B cell (primary cell): Measurements from ENCODE around the gene HOXC13. TPM values are rescaled to one million over a fixed set of nuclear protein-coding genes. Genes with fewer than 3 reads are reported as not detected.

Source experiments
- ATAC-seq: fragments of 200-7000 bp; cut with Tn5 transposase; one replicate; pipeline ENCODE4 v1.10.0; 2021; ENCODE audit warnings: low read depth, mild to moderate bottlenecking, moderate number of reproducible peaks, moderate library complexity
- CTCF ChIA-PET: fragments of 350-600 bp; sonication (Branson Sonifier 250); formaldehyde crosslinking; loops from one replicate; lab custom pipeline; 2021; ENCODE audit warnings: antibody characterized with exemption, inconsistent platforms; lab: Charles Lee
- POLR2A ChIA-PET: fragments of 350-600 bp; sonication (Branson Sonifier 250); formaldehyde crosslinking; loops from one replicate; lab custom pipeline; 2021; ENCODE audit warnings: antibody characterized with exemption; lab: Charles Lee
- DNase-seq: peaks from one replicate; pipeline ENCODE4 v3.0.0; 2013
- H2AFZ ChIP-seq: 2 replicates; pipeline ENCODE4 v1.6.1; 2012; ENCODE audit warnings: mild to moderate bottlenecking, low read depth, low read length; ENCODE audit not compliant: insufficient read depth, poor library complexity, severe bottlenecking
- H3K27ac ChIP-seq, 2 donors: 1 replicate in 1 of 2; 2 replicates in 1 of 2; pipeline ENCODE4 v1.5.1; 2012 to 2013; ENCODE audit warnings: low read length in 2 of 2, mild to moderate bottlenecking in 2 of 2, moderate library complexity in 1 of 2
- H3K27me3 ChIP-seq, 4 experiments: fragments of 200-600 bp in 1 of 4; sonication (generic) in 1 of 4; replicated peaks in 1 of 4; 1 replicate in 2 of 4; 2 replicates in 2 of 4; pipeline versions ENCODE4 v1.6.1 to v1.7.0; 2013 to 2016; ENCODE audit warnings: low read length in 3 of 4, mild to moderate bottlenecking in 2 of 4, mixed read lengths in 1 of 4, moderate library complexity in 1 of 4; ENCODE audit not compliant: insufficient read depth in 4 of 4, control insufficient read depth in 3 of 4; ENCODE audit errors: control extremely low read depth in 1 of 4
- H3K36me3 ChIP-seq, 2 experiments: replicated peaks in 1 of 2; 1 replicate in 1 of 2; 2 replicates in 1 of 2; pipeline versions ENCODE4 v1.6.1 to v1.7.1; 2013; ENCODE audit warnings: low read length in 1 of 2; ENCODE audit not compliant: insufficient read depth in 2 of 2, control insufficient read depth in 1 of 2; ENCODE audit errors: control extremely low read depth in 1 of 2, extremely low read depth in 1 of 2
- H3K4me1 ChIP-seq, 2 donors: fragments of 200-600 bp in 1 of 2; sonication (generic) in 1 of 2; 1 replicate in 1 of 2; 2 replicates in 1 of 2; pipeline versions ENCODE4 v1.5.1 to v1.6.1; 2013 to 2017; ENCODE audit warnings: low read length in 2 of 2; ENCODE audit not compliant: control insufficient read depth in 2 of 2, insufficient read depth in 2 of 2
- H3K4me2 ChIP-seq: replicated peaks from 2 replicates; pipeline ENCODE3; 2012; ENCODE audit warnings: mild to moderate bottlenecking, low read depth, low read length; ENCODE audit not compliant: poor library complexity, severe bottlenecking
- H3K4me3 ChIP-seq, 5 experiments: fragments of 200-600 bp in 1 of 5; sonication (generic) in 1 of 5; 1 replicate in 3 of 5; 2 replicates in 2 of 5; pipeline versions ENCODE4 v1.5.1 to v1.7.0; 2011 to 2016; ENCODE audit warnings: low read length in 4 of 5, mild to moderate bottlenecking in 4 of 5, low read depth in 2 of 5, control low read depth in 1 of 5, moderate library complexity in 1 of 5; ENCODE audit not compliant: insufficient read depth in 1 of 5; ENCODE audit errors: control extremely low read depth in 1 of 5, extremely low read depth in 1 of 5
- H3K79me2 ChIP-seq: fragments of 200-600 bp; sonication (generic); one replicate; pipeline ENCODE4 v1.6.0; 2016; ENCODE audit warnings: low read length; ENCODE audit not compliant: control insufficient read depth, insufficient read depth
- H3K9ac ChIP-seq: fragments of 200-600 bp; sonication (generic); 2 replicates; pipeline ENCODE4 v1.6.1; 2017; ENCODE audit warnings: mild to moderate bottlenecking, low read length, moderate library complexity
- H3K9me3 ChIP-seq, 3 donors: one replicate each; pipeline versions ENCODE4 v1.6.1 to v1.7.1; 2013; ENCODE audit warnings: low read length in 2 of 3; ENCODE audit not compliant: control insufficient read depth in 2 of 3, insufficient read depth in 1 of 3; ENCODE audit errors: control extremely low read depth in 1 of 3
- H4K20me1 ChIP-seq: 2 replicates; pipeline ENCODE4 v1.6.0; 2012; ENCODE audit warnings: mild to moderate bottlenecking, low read length; ENCODE audit not compliant: insufficient read depth, control insufficient read depth, poor library complexity, severe bottlenecking
- H3K27ac Mint-ChIP-seq: one replicate; pipeline ENCODE4 v1.8.0; 2021; ENCODE audit warnings: mixed read lengths
- H3K27me3 Mint-ChIP-seq: one replicate; pipeline ENCODE4 v1.8.0; 2021; ENCODE audit warnings: mixed read lengths
- H3K4me1 Mint-ChIP-seq: one replicate; pipeline ENCODE4 v1.8.0; 2021; ENCODE audit warnings: mixed read lengths
- H3K4me3 Mint-ChIP-seq: one replicate; pipeline ENCODE4 v1.8.0; 2021; ENCODE audit warnings: mixed read lengths
- H3K9me3 Mint-ChIP-seq: one replicate; pipeline ENCODE4 v1.8.0; 2022; ENCODE audit warnings: mixed read lengths; ENCODE audit not compliant: insufficient read depth
- EZH2 ChIP-seq: IDR thresholded peaks from 2 replicates; pipeline ENCODE4 v1.6.1; 2012; ENCODE audit warnings: borderline replicate concordance, low read depth, mild to moderate bottlenecking, moderate library complexity, low read length; ENCODE audit not compliant: insufficient read depth, poor library complexity, severe bottlenecking
- WGBS: methylation state at CpG from one replicate; pipeline ENCODE4 v1.1.5; 2013; ENCODE audit warnings: missing lambda C conversion rate; ENCODE audit not compliant: insufficient coverage; 5-methylcytosine and 5-hydroxymethylcytosine counted together
- intact Hi-C: fragments of 100-400 bp; cut with micrococcal nuclease; formaldehyde crosslinking; loops from one replicate; pipeline ENCODE4 v1.10.0; 2022
- polyA plus RNA-seq: library from polyadenylated mRNA; depleted of rRNA; stranded (reverse); fragments of >200 nt; gene quantifications from 2 replicates; pipeline ENCODE4 v1.2.3, GENCODE V29; 2012
- total RNA-seq, 2 donors: library from RNA; stranded (reverse); fragments of 120-200 nt in 1 of 2; gene quantifications; 1 replicate in 1 of 2; 2 replicates in 1 of 2; pipeline versions ENCODE4 v1.2.3 to v1.2.4, GENCODE V29; 2013 to 2022
- TF ChIP-seq, protein P1 (sequence below): fragments of 200-600 bp; IDR thresholded peaks from one replicate; pipeline ENCODE4 v1.8.0; 2022; ENCODE audit warnings: antibody characterized with exemption, mild to moderate bottlenecking

HOXC13 gene
- total and polyA plus RNA-seq, 2 donors (not counting 1 experiment from before 2014, with no cell fraction given), result not detected

DNA sequence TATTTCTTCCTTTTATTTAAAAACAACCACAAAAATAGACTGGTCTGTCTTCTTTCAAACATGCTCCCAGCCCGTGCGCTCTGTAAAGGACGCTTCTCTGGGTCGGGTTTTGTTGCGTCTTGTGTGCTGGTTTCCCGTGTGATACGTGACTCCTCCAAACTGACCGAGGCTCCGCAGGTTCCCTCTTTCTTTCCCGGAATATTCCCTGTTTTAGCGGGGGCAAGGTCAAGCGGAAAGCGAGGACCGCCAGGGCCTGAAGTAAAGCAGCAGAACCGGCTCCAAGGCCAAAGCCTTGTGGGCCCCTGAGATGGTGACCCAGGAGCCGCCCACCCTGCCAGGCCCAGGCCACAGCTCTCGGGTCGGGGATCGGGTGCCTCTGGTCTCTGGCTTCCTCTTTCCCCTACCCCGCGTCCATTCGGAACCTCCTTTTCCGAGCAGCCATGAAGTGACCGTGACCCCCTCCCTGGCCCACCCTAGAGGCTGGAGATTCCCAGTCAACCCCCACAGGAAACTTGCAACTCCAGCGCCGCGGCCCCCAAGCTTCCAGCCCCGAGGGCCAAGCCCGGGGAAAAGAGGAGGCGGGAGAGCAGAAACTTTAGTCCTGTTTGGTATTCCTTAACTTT lies 45.4 kb downstream of the HOXC13 start:
- Mint-ChIP-seq H3K9me3 (no peaks in the 10 kb centered on the region), H3K4me1 (peaks cover 15% of the 10 kb centered on the region), H3K27ac (peak overlapping the region; percentile 32), H3K4me3 (no peak overlapping the region), H3K27me3 (peaks cover 87% of the 10 kb centered on the region)
- WGBS, result 8% methylated on average over 27 of the region's 30 CpGs
- Histone ChIP-seq H3K36me3 (no peaks in the 10 kb centered on the region), H3K79me2 (no peaks in the 10 kb centered on the region), H3K4me2 (peak overlapping the region; percentile 1), H4K20me1 (no peaks in the 10 kb centered on the region), H3K9ac (no peak overlapping the region), H3K27ac (no peak overlapping the region), H3K9me3 (peaks cover 0 to 79% (median 12%) of the 10 kb centered on the region in 3 donors), H3K4me1 (peaks cover 27 to 39% of the 10 kb centered on the region in 2 donors), H3K27me3 (peaks cover 0 to 97% (median 93%) of the 10 kb centered on the region in 4 experiments), H2AFZ (no peak overlapping the region), H3K4me3 (no peak overlapping the region)
- intact Hi-C loops, result no loop called here
- ChIA-PET CTCF (interaction anchor here (1.0 kb wide), 2 partner anchors 15 to 224 kb away, joined by 3 read pairs; no protein-coding TSS in a partner anchor), POLR2A (interaction anchor here (0.8 kb wide), 1 partner anchor 257 kb away, joined by 3 read pairs; no protein-coding TSS in a partner anchor)
- TF ChIP-seq EZH2, result no peak
- TF ChIP-seq, protein P1, sequence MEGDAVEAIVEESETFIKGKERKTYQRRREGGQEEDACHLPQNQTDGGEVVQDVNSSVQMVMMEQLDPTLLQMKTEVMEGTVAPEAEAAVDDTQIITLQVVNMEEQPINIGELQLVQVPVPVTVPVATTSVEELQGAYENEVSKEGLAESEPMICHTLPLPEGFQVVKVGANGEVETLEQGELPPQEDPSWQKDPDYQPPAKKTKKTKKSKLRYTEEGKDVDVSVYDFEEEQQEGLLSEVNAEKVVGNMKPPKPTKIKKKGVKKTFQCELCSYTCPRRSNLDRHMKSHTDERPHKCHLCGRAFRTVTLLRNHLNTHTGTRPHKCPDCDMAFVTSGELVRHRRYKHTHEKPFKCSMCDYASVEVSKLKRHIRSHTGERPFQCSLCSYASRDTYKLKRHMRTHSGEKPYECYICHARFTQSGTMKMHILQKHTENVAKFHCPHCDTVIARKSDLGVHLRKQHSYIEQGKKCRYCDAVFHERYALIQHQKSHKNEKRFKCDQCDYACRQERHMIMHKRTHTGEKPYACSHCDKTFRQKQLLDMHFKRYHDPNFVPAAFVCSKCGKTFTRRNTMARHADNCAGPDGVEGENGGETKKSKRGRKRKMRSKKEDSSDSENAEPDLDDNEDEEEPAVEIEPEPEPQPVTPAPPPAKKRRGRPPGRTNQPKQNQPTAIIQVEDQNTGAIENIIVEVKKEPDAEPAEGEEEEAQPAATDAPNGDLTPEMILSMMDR, result no peak
- ATAC-seq, result no peak
- DNase-seq, result no peak
